HPDE6-E6E7 (cell line): ENCODE measurements around the gene PREPL.

Experiments
- DNase-seq: peaks from one replicate; pipeline ENCODE4 v3.0.0; 2011; ENCODE audit warnings: missing footprints; ENCODE audit errors: extremely low spot score

Gene PREPL

DNA sequence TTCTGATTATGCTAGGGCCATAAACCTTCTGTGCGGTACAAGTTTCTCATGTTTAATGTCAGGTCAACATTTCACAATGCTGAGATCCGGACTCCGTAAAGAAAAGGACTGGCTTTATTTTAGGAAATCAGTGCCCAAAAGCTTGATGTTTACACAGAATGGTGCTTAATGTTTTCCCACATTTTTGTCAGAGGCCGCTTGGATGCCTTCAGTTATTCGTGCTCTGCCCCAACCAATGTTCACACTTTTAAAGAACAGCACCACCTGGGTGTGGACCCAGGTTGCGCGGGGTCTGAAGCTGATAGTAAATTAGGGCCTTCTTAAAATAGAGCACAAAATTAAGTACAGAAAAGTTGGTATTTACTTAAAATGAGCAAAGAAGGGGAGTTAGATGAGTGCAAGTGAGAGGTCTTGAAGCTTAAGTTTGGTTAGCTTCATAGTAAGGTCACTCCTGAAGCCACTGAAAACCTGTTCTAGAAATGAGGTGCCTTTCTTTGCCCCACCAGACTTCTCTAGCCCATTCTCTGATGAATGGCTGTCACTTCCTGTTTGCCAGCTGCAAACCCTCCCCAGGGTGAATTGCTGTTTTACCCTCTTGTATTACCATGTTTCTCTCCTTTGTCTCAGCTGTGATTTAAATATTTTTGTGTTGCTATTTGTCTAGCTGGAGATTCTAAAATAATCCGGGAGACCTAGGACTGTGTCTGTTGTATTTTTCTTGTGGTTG is 65.5 kb downstream of the PREPL start:
- no peak for DNase-seq

DNA sequence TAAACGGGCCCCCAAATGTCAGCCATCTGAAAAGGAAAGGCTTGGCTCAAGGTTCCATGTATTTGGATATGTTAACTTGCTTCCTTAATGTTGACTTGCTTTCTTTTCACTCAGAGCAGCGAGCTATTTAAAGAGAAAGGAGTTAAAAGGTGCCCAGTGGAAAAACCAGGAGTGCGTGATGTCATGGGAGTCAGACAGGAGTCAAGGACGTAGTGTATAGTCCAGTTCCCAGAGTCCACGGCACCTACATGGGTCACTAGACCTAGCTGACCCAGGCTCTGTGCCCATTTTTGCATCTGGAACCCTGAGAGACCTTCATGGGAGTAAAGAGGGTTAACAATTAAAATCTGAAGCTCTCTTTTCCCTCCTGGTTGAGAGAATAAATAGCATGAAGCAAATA is 66.2 kb downstream of the PREPL start:
- no peak for DNase-seq

DNA sequence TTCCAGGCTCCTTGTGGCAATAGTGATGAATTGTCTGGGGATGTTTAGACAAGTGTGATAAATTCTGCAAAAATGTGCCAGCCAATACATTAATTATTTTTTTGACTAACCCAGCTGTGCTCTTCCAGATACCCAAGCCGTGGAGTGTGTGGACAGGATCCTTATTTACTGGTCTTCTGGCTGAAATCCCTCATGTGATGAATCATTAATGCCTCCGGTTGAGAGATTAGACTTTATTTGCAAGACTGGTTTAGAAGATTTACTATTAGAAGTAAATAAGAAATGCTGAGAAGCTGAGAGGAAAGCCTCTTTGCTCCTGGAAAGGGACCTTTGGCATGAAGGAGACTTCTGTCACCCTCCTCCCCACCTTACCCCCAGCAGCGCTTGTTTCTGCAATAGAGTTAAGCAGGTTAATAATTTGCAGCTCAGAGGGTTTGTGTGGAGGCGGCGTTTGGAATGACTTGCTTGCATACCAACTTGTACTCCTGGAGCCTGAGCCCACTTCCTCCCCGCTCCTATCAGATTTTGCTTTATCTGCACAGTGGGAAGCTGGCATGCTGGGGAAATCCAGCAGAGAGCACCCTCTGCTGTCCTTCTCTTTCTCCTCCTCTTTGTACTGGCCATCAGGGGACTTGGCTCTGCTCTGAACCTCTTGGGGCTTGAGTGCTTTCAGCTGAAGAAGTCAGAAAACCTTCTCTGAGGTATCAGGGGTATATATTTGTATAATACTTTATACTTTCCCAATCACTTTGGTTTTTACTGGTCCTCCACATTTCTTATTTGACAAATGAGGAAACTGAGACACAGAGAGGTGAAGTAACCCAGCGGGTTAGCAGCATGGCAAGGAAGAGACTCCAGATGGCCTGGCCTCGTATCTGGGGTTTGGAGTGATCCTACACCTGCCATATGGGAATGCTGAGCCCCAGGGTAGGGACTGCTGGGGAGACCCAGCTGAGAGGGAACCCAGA is 69.7 kb downstream of the PREPL start:
- peak; percentile 38 for DNase-seq

DNA sequence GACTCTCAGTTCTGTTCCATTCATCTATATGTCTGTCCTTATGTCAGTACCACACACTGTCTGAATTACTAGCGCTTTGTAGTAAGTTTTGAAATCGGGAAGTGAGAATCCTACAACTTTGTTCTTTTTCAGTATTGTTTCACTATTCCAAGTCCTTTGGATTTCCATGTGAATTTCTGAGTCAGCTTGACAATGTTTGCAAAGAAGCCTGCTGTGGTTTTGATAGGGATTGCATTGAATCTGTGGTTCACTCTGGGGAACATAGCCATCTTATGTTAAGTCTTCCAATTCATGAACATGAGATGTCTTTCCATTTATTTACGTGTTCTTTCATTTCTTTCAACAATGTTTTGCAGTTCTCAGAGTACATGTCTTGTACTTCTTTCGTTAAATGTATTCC is 71.0 kb downstream of the PREPL start:
- DNase-seq = no peak

DNA sequence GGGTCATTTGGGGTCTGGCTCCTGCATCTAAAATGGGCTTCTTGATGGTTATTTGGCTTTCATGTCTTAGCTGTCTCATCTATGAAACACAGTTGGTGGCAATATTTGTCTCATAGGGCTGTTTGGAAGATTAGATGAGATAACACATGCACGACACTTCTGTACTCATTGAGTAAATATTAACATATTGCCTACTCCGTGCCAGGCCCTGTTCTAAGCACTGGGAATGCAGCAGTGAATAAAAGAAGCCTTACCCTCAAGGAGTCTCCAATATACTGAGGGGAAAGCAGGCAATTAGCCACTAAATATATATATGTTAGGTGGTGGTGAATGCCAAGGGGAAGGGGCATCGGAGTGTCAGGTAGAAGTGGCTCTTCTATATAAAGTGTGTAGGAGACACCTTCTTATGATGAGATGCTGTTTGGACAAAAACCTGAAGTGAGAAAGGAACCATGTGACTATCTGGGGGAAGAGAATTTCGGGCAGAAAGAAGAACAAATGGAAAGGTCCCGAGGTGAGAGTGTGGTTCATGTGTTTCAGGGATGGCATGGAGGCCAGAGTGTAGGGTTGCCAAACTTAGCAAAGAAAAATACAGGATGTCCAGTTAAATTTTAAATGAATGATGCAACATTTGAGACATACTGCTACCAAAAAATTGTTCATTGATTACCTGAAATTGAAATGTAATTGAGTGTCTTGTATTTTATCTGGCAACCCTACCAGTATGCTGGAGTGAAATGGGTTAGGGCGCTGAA is 74.2 kb downstream of the PREPL start:
- DNase-seq = no peak

DNA sequence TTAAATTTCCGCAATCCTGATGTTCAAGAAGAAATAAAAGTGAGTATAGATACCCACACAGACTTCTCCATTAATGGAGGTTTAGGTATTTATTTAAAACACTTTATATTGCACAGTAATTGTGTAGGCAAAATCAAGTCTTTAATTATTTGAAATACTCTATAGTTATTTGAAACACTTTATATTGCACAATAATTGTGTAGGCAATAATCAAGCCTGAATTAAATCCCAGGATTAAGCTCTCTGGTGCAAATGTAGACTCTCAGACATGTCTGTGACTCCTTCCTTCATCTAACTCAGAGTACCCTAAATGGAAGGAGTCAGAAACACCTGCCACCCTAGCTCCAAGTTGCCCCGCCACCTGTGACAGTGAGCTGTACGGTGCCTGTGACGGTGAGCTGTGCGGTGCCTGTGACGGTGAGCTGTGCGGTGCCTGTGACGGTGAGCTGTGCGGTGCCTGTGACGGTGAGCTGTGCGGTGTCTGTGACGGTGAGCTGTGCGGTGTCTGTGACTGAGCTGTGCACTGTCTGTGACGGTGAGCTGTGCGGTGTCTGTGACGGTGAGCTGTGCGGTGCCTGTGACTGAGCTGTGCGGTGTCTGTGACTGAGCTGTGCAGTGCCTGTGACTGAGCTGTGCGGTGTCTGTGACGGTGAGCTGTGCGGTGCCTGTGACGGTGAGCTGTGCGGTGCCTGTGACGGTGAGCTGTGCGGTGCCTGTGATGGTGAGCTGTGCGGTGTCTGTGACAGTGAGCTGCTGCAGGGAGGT is 75.0 kb downstream of the PREPL start:
- no peak for DNase-seq

DNA sequence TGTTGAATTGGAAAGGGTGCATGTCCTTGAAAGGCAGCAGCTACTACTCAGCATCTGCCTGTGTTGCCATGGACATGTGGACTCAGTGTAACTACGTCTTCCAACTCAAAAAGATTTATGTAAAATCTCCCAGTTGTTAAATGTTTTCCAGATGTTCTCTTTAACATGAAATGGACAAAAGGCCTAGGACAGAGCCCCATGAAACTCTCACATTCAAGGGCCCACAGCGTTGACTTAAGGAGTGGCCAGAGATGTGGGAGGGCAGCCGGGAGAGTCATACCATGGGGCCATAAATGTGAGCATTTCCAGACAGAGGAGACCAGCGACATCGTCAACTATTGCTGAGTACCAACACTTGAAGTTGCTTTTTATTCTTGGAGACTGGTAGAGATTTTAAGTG is 76.1 kb downstream of the PREPL start:
- DNase-seq = no peak

DNA sequence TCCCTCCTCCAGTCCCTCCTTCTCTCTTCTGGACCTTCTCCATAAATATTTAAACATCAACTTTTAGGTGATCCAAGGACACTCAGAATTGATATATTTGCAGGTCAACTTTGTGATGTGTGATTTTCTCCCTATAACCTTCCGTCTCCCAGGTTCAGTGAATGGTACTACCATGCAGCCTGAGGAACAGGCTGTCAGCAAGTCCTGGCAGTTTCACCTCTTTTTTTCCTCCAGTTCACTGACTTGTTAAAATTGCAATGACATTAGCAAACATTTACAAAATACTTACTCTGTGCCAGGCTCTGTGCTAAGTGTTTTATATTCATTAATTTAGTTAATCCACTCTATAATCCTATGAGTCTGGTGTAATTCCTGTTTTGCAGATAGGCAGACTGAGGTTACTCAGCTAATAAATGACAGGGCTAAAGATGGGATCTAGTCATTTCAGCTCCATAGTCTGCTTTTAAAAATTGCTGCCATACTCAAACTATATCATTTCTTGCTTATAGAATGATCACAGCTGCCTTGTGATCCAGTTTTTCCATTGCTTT is 78.1 kb downstream of the PREPL start:
- no peak for DNase-seq

DNA sequence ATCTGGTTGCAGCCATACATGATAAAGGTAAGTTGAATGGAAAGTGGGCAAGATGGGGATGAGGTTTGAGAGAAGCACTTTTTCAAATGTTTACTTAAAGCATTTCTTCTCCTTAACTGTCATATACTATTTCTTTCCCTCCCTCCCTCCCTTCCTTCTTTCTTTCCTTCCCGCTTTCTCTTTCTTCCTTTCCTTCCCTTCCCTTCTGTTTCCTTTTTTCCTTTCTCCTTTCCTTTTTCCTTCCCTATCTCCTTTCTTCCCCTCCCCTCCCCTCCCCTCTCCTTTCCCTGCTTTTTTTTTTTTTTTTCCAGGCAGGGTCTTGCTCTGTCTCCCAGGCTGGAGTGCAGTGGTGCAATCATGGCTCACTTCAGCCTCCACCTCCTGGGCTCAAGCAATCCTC is 80.4 kb downstream of the PREPL start:
- no peak for DNase-seq

DNA sequence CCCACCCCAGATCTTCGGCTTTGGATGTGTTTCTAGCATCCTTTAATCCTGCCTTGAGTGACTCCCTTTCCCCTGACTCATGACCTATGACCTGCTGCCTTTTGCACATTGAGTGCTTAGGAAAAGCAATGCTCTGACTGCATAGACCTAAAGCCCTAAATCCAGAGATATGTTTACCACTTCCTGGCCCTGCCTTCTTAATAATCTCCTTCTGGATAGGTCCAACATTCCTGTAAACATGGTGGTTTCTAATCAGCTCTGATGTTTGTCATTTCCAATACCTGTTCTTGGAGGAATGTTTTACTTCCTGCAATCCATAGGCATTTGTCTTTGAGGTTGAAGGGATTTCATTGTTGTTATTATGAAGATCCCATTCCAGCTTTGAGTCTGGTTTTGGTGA is 83.8 kb downstream of the PREPL start:
- DNase-seq = no peak

DNA sequence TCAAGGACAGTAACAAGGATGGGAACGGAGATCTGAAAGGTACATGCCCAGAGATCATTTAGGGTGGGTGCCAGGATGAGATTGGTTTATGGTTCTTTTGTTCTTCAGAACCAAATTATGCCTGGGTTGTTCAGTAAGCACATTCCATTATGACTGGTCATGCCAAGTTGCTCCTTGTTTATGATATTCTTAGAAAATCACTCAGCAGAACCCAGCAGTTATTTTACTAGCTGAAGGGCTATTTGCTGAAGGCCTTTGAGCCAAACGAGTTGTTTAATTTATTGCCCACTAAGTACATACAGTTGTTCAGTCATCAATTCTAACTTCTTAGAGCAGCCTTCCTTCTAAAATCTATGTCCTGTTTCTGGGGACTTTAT is 85.4 kb downstream of the PREPL start:
- no peak for DNase-seq

DNA sequence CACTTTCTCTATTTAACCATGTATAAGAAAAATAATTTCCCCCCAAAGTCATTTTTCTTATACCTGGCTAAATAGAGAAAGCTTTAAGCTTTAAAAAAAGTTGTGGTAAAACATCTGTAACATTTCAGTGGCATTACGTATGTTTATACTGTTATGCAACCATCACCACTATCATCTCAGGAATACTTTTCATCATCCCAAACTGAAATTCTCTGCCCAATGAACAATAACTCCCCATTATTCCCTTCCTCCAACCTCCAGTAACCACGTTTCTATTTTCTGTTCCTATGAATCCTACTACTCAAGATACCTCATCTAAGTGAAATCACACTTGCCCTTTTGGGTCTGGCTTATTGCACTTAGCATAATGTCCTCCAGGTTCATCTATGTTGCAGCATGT is 87.7 kb downstream of the PREPL start:
- DNase-seq = no peak

DNA sequence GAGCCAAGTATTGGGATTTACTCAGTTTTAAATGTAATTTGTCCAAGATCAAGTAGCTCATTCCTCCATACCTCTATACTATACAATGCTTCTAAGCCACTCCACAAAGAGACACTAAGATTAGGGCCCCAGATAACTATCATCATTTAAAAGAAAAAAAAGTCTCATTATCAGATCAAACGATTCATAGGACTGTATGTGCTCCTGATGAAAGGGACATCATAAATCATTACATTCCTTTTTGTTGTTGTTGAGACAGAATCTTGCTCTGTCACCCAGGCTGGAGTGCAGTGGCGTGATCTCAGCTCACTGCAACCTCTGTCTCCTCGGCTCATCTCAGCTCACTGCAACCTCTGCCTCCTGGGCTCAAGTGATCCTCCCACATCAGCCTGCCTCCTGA is 88.2 kb downstream of the PREPL start:
- no peak for DNase-seq

DNA sequence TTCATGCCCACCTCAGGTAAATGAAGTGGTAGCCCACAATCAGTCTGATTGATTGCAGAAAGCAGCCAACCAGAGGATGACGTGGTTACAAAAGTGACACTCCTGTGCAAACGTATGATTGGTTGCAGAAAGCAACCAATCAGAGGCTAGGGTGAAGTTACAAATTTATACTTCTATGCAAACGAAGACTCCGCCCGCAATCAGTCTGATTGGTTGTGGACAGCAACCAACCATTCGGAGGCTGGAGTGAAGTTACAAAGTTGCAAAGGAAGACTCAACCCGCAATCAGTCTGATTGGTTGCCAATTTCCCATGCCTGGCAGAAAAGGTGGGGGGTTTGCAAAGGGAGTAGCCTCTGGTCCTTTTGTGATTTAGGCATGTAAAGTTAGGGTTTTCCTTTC is 90.0 kb downstream of the PREPL start:
- DNase-seq = no peak

DNA sequence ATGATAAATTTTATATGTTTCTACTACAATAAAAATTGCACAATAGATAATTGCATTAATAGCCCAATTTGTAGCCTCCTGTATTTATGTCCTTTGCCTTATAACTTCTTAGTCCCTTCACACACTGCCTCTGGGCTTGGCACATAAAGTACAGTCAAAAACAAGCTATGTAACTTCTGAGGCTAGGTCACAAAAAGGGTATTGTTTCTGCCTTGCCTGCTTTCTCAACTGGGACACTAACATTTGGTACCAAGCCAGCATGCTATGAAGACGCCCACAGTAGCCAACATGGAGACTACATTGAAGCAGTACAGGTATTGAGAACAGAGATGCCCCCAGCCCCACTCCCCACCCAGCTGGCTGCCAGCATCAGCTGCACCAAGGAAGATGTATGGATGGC is 91.5 kb downstream of the PREPL start:
- no peak for DNase-seq

DNA sequence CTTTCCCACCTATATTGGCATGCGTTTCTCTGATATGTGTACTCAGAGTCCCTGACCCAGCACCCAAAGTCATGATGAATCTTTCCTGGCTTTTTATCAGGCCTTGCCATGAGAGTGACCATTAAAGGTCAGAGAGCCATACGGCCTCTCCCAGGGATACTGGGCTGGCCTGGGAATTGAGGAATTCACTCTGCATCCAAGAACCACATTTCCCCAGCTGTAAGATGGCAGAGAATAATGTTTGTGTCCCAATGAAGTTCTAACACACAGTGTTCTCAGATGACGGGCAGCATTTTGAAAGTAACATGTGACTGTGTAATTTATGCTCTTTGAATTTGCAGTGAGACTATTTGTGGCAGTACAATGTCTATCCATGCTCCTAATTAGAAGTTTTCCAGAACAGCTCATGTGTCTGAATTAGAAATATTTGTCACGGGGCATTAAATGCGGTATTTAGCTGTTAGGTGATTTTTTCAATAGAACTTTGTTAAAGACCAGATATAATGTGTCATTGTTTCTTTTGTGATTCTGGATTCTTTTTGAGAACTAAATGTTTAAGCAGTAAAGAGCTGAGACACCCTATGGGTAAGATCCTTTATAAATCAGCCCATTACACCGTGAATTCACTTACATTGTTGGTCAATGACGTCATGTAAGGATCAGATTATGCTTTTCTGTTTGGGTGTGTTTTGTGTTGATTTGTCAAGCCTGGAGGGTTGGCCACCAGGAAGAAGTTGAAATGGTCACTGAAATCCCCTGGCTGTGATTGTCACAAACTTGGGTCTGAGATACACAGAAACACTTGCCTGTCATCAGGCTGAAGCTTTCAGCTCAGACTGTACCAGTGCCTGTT is 93.3 kb downstream of the PREPL start:
- DNase-seq = no peak
